Fibroblast of peridontal ligament (primary cell): ENCODE data around the gene CCDC12.

Experiments
- DNase-seq: peaks from one replicate; pipeline ENCODE4 v3.0.0-alpha.2; 2010; ENCODE audit errors: extremely low read depth

Gene CCDC12

GRCh38 chr3:46893146-46893748 is 83.3 kb downstream of the CCDC12 start:
- DNase-seq: no peak

- peak; percentile 61 for DNase-seq
These were observed 84.0 kb downstream of the CCDC12 start for GRCh38 chr3:46892285-46893145.

GRCh38 chr3:46891132-46891531 is 85.4 kb downstream of the CCDC12 start:
- no peak for DNase-seq

GRCh38 chr3:46890132-46890531 is 86.4 kb downstream of the CCDC12 start:
- no peak for DNase-seq

GRCh38 chr3:46889381-46890110 is 87.0 kb downstream of the CCDC12 start:
- no peak for DNase-seq

GRCh38 chr3:46888705-46889104 is 87.8 kb downstream of the CCDC12 start:
- no peak for DNase-seq

- no peak for DNase-seq
These were observed 88.5 kb downstream of the CCDC12 start for GRCh38 chr3:46887980-46888494.

GRCh38 chr3:46885612-46886011 is 90.9 kb downstream of the CCDC12 start:
- no peak for DNase-seq

- DNase-seq: no peak
These were observed 91.6 kb downstream of the CCDC12 start for GRCh38 chr3:46884929-46885328.

GRCh38 chr3:46884427-46884826 is 92.1 kb downstream of the CCDC12 start:
- DNase-seq: no peak

GRCh38 chr3:46883830-46884185 is 92.7 kb downstream of the CCDC12 start:
- DNase-seq: no peak

GRCh38 chr3:46883054-46883829 is 93.3 kb downstream of the CCDC12 start:
- no peak for DNase-seq

GRCh38 chr3:46882377-46883053 is 94.0 kb downstream of the CCDC12 start:
- DNase-seq: peak; percentile 19

- DNase-seq: no peak
These were observed 94.8 kb downstream of the CCDC12 start for GRCh38 chr3:46881596-46882376.

GRCh38 chr3:46880884-46881595 is 95.5 kb downstream of the CCDC12 start:
- DNase-seq: no peak

GRCh38 chr3:46878781-46879436 is 97.6 kb downstream of the CCDC12 start:
- DNase-seq: no peak

- no peak for DNase-seq
These were observed 99.0 kb downstream of the CCDC12 start, which contains the start of gene PTH1R for GRCh38 chr3:46877406-46878125. Gene PTH1R (plus strand): TSS chr3:46877721. CDS start chr3:46883560, 5,839 bp downstream.
